ENCODE measurements around the gene PCDHGA10.
"Not testable (repeated sequence)": the region's sequence is repeated elsewhere in the genome, so short reads cannot be mapped to it uniquely, and the experiment has no call there.

PCDHGA10 gene

DNA sequence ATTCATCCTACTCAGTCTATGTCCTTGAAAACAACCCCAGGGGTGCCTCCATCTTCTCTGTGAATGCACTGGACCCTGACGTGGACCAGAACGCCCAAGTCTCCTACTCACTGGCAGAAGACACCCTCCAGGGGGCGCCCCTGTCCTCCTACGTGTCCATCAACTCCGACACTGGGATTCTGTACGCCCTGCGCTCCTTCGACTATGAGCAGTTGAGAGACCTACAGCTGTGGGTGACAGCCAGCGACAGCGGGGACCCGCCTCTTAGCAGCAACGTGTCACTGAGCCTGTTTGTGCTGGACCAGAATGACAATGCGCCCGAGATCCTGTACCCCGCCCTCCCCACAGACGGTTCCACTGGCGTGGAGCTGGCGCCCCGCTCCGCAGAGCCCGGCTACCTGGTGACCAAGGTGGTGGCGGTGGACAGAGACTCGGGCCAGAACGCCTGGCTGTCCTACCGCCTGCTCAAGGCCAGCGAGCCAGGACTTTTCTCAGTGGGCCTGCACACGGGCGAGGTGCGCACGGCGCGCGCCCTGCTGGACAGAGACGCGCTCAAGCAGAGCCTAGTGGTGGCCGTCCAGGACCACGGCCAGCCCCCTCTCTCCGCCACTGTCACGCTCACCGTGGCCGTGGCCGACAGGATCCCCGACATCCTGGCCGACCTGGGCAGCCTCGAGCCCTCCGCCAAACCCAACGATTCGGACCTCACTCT is 37.2 kb upstream of the PCDHGA10 start:
- not testable (repeated sequence) for H3K36me3 ChIP-seq (ENCODE audit: control insufficient read depth in 5 of 5, insufficient read depth in 5 of 5, low read length in 5 of 5); H3K9ac ChIP-seq (ENCODE audit: low read length in 5 of 5); H3K27ac ChIP-seq (ENCODE audit: low read depth, low read length); H3K4me1 ChIP-seq (ENCODE audit: control insufficient read depth in 5 of 5, insufficient read depth in 5 of 5, low read length in 5 of 5)
- H3K27me3 ChIP-seq (ENCODE audit: control insufficient read depth in 5 of 5, insufficient read depth in 4 of 5, low read length in 5 of 5) = peaks cover 0 to 11% (median 9%) of the 10 kb centered on the region in 5 donors
- peaks cover 52 to 73% (median 70%) of the 10 kb centered on the region in 5 donors for H3K9me3 ChIP-seq (ENCODE audit: control insufficient read depth in 5 of 5, low read length in 5 of 5)
- peak overlapping the region; percentile 29 to 59 (median 49) for H3K4me3 ChIP-seq (ENCODE audit: low read depth in 1 of 5, low read length in 5 of 5)

DNA sequence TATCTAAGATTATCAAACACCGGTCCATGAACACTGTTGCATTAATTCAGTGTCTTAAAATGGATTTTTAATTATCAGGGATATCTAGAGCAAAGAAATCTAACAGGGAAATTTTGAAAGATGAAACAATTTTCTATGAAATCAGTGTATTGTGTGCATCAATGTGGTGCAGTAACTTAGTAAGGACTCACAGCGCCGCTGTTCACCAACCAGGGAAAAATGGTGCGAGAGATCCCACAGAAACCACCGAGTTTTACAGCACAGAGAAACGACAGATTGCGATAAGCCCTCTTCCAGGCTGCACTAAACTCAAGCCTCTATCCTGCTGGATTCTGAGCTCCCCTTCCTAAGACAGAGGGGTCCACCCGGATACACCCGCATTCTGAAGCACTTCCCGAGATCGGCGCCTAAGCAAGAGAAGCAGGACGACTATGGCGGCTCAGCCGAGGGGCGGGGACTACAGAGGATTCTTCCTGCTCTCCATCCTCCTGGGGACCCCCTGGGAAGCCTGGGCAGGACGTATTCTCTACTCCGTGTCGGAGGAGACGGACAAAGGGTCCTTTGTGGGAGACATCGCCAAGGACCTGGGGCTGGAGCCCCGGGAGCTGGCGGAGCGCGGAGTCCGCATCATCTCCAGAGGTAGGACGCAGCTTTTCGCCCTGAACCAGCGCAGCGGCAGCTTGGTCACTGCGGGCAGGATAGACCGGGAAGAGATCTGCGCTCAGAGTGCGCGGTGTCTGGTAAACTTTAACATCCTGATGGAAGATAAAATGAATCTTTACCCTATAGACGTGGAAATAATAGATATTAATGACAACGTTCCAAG is 30.1 kb upstream of the PCDHGA10 start, which contains the start of gene PCDHGA7:
Gene PCDHGA7, plus strand, starts transcription at position 274 of the 826 bp plus-strand sequence. Its CDS starts 158 bp downstream, at position 432.
- peak within 1 kb of the TSS; percentile 51 to 78 (median 64) for H3K4me3 ChIP-seq (ENCODE audit: low read depth in 1 of 5, low read length in 5 of 5)
- H3K9me3 ChIP-seq (ENCODE audit: control insufficient read depth in 5 of 5, low read length in 5 of 5) = peaks cover 33 to 71% (median 64%) of the 10 kb centered on the region in 5 donors
- H3K4me1 ChIP-seq (ENCODE audit: control insufficient read depth in 5 of 5, insufficient read depth in 5 of 5, low read length in 5 of 5) = peaks cover 0 to 4% (median 0%) of the 10 kb centered on the region in 5 donors
- no peak within 1 kb of the TSS for H3K27ac ChIP-seq (ENCODE audit: low read depth, low read length)
- H3K36me3 ChIP-seq (ENCODE audit: control insufficient read depth in 5 of 5, insufficient read depth in 5 of 5, low read length in 5 of 5) = no peaks in the 10 kb centered on the region
- H3K9ac ChIP-seq (ENCODE audit: low read length in 5 of 5) = no peak within 1 kb of the TSS
- H3K27me3 ChIP-seq (ENCODE audit: control insufficient read depth in 5 of 5, insufficient read depth in 4 of 5, low read length in 5 of 5) = peaks cover 0 to 11% (median 0%) of the 10 kb centered on the region in 5 donors

DNA sequence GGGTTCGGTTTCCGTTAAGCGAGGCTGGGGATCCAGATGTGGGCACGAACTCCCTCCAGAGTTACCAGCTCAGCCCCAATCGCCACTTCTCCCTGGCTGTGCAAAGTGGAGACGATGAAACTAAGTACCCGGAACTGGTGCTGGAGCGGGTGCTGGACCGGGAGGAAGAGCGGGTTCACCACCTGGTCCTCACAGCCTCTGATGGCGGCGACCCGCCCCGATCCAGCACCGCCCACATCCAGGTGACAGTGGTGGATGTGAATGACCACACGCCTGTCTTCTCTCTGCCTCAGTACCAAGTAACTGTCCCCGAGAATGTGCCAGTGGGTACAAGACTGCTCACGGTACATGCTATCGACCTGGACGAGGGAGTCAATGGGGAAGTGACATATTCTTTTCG is 29.4 kb upstream of the PCDHGA10 start:
- Histone ChIP-seq H3K4me3 (ENCODE audit: low read depth in 1 of 5, low read length in 5 of 5) (peak overlapping the region in 4 of 5 donors; percentile 51 to 65 (median 62)), H3K9me3 (ENCODE audit: control insufficient read depth in 5 of 5, low read length in 5 of 5) (peaks cover 34 to 69% (median 65%) of the 10 kb centered on the region in 5 donors), H3K27ac (ENCODE audit: low read depth, low read length) (no peak overlapping the region), H3K27me3 (ENCODE audit: control insufficient read depth in 5 of 5, insufficient read depth in 4 of 5, low read length in 5 of 5) (peaks cover 0 to 11% (median 0%) of the 10 kb centered on the region in 5 donors), H3K36me3 (ENCODE audit: control insufficient read depth in 5 of 5, insufficient read depth in 5 of 5, low read length in 5 of 5) (no peaks in the 10 kb centered on the region), H3K4me1 (ENCODE audit: control insufficient read depth in 5 of 5, insufficient read depth in 5 of 5, low read length in 5 of 5) (peaks cover 0 to 4% (median 0%) of the 10 kb centered on the region in 5 donors), H3K9ac (ENCODE audit: low read length in 5 of 5) (no peak overlapping the region)

DNA sequence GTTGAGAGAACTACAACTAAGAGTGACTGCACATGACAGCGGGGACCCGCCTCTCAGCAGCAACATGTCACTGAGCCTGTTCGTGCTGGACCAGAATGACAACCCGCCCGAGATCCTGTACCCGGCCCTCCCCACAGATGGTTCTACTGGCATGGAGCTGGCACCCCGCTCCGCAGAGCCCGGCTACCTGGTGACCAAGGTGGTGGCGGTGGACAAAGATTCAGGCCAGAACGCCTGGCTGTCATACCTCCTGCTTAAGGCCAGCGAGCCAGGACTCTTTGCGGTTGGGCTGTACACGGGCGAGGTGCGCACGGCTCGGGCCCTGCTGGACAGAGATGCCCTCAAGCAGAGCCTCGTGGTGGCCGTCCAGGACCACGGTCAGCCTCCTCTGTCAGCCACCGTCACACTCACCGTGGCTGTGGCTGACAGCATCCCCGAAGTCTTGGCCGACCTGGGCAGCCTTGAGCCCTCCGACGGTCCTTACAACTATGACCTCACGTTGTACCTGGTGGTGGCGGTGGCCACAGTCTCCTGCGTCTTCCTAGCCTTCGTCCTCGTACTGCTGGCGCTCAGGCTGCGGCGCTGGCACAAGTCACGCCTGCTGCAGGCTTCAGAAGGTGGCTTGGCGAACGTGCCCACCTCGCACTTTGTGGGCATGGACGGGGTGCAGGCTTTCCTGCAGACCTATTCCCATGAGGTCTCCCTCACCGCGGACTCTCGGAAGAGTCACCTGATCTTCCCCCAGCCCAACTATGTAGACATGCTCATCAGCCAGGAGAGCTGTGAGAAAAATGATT is 28.1 kb upstream of the PCDHGA10 start:
- H3K4me3 ChIP-seq (ENCODE audit: low read depth in 1 of 5, low read length in 5 of 5) = peak overlapping the region in 4 of 5 donors; percentile 23 to 64 (median 42)
- peaks cover 35 to 78% (median 74%) of the 10 kb centered on the region in 5 donors for H3K9me3 ChIP-seq (ENCODE audit: control insufficient read depth in 5 of 5, low read length in 5 of 5)

GRCh38 chr5:141387557-141388311 is 25.1 kb upstream of the PCDHGA10 start, which contains the start of gene PCDHGB4:
TSS of gene PCDHGB4 (plus strand) at chr5:141387698. CDS start at chr5:141387885, 187 bp downstream.
- not testable (repeated sequence) for H3K36me3 ChIP-seq (ENCODE audit: control insufficient read depth in 5 of 5, insufficient read depth in 5 of 5, low read length in 5 of 5); H3K27ac ChIP-seq (ENCODE audit: low read depth, low read length); H3K9ac ChIP-seq (ENCODE audit: low read length in 5 of 5); H3K4me1 ChIP-seq (ENCODE audit: control insufficient read depth in 5 of 5, insufficient read depth in 5 of 5, low read length in 5 of 5)
- H3K27me3 ChIP-seq (ENCODE audit: control insufficient read depth in 5 of 5, insufficient read depth in 4 of 5, low read length in 5 of 5) = peaks cover 0 to 14% (median 0%) of the 10 kb centered on the region in 5 donors
- peaks cover 34 to 88% (median 69%) of the 10 kb centered on the region in 5 donors for H3K9me3 ChIP-seq (ENCODE audit: control insufficient read depth in 5 of 5, low read length in 5 of 5)
- H3K4me3 ChIP-seq (ENCODE audit: low read depth in 1 of 5, low read length in 5 of 5) = peak within 1 kb of the TSS; percentile 0 to 52 (median 50)

More for the DNA sequence above, 28.1 kb upstream of the PCDHGA10 start:
- H3K4me1 ChIP-seq (ENCODE audit: control insufficient read depth in 5 of 5, insufficient read depth in 5 of 5, low read length in 5 of 5) = peaks cover 0 to 4% (median 0%) of the 10 kb centered on the region in 5 donors
- H3K9ac ChIP-seq (ENCODE audit: low read length in 5 of 5) = no peak overlapping the region
- H3K27me3 ChIP-seq (ENCODE audit: control insufficient read depth in 5 of 5, insufficient read depth in 4 of 5, low read length in 5 of 5) = peaks cover 0 to 11% (median 0%) of the 10 kb centered on the region in 5 donors
- no peaks in the 10 kb centered on the region for H3K36me3 ChIP-seq (ENCODE audit: control insufficient read depth in 5 of 5, insufficient read depth in 5 of 5, low read length in 5 of 5)
- H3K27ac ChIP-seq (ENCODE audit: low read depth, low read length) = no peak overlapping the region

- Histone ChIP-seq H3K9me3 (ENCODE audit: control insufficient read depth in 5 of 5, low read length in 5 of 5) (peaks cover 31 to 88% (median 68%) of the 10 kb centered on the region in 5 donors), H3K4me3 (ENCODE audit: low read depth in 1 of 5, low read length in 5 of 5) (peak overlapping the region in 4 of 5 donors; percentile 29 to 52 (median 49)), H3K4me1 (ENCODE audit: control insufficient read depth in 5 of 5, insufficient read depth in 5 of 5, low read length in 5 of 5) (no peaks in the 10 kb centered on the region), H3K27ac (ENCODE audit: low read depth, low read length) (no peak overlapping the region), H3K36me3 (ENCODE audit: control insufficient read depth in 5 of 5, insufficient read depth in 5 of 5, low read length in 5 of 5) (no peaks in the 10 kb centered on the region), H3K27me3 (ENCODE audit: control insufficient read depth in 5 of 5, insufficient read depth in 4 of 5, low read length in 5 of 5) (peaks cover 0 to 14% (median 0%) of the 10 kb centered on the region in 5 donors), H3K9ac (ENCODE audit: low read length in 5 of 5) (no peak overlapping the region)
Measured at GRCh38 chr5:141388661-141389060, 24.1 kb upstream of the PCDHGA10 start.

DNA sequence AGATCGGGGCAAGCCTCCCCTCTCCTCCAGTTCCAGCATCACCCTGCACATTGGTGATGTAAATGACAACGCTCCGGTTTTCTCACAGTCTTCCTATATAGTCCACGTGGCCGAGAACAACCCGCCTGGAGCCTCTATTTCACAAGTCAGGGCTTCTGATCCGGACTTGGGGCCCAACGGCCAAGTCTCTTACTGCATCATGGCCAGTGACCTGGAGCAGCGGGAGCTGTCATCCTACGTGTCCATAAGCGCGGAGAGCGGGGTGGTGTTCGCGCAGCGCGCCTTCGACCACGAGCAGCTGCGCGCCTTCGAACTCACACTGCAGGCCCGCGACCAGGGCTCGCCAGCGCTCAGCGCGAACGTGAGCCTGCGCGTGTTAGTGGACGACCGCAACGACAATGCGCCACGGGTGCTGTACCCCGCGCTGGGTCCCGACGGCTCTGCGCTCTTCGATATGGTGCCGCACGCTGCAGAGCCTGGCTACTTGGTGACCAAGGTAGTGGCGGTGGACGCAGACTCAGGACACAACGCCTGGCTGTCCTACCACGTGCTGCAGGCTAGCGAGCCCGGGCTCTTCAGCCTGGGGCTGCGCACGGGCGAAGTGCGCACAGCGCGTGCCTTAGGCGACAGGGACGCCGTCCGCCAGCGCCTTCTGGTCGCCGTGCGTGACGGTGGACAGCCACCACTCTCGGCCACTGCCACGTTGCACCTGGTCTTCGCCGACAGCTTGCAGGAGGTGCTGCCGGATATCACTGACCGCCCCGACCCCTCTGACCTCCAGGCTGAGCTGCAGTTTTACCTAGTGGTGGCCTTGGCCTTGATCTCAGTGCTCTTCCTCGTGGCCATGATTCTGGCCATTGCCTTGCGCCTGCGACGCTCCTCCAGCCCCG is 23.4 kb upstream of the PCDHGA10 start:
- Histone ChIP-seq H3K4me3 (ENCODE audit: low read depth in 1 of 5, low read length in 5 of 5) (peak overlapping the region; percentile 41 to 52 (median 50)), H3K27me3 (ENCODE audit: control insufficient read depth in 5 of 5, insufficient read depth in 4 of 5, low read length in 5 of 5) (peaks cover 0 to 13% (median 0%) of the 10 kb centered on the region in 5 donors), H3K36me3 (ENCODE audit: control insufficient read depth in 5 of 5, insufficient read depth in 5 of 5, low read length in 5 of 5) (no peaks in the 10 kb centered on the region), H3K27ac (ENCODE audit: low read depth, low read length) (no peak overlapping the region), H3K9ac (ENCODE audit: low read length in 5 of 5) (no peak overlapping the region), H3K4me1 (ENCODE audit: control insufficient read depth in 5 of 5, insufficient read depth in 5 of 5, low read length in 5 of 5) (no peaks in the 10 kb centered on the region), H3K9me3 (ENCODE audit: control insufficient read depth in 5 of 5, low read length in 5 of 5) (peaks cover 32 to 88% (median 71%) of the 10 kb centered on the region in 5 donors)

- H3K9me3 ChIP-seq (ENCODE audit: control insufficient read depth in 5 of 5, low read length in 5 of 5) = peaks cover 32 to 75% (median 57%) of the 10 kb centered on the region in 5 donors
- H3K27me3 ChIP-seq (ENCODE audit: control insufficient read depth in 5 of 5, insufficient read depth in 4 of 5, low read length in 5 of 5) = peaks cover 0 to 10% (median 4%) of the 10 kb centered on the region in 5 donors
- H3K4me1 ChIP-seq (ENCODE audit: control insufficient read depth in 5 of 5, insufficient read depth in 5 of 5, low read length in 5 of 5) = no peaks in the 10 kb centered on the region
- no peak within 1 kb of the TSS for H3K9ac ChIP-seq (ENCODE audit: low read length in 5 of 5)
- H3K27ac ChIP-seq (ENCODE audit: low read depth, low read length) = no peak within 1 kb of the TSS
- H3K4me3 ChIP-seq (ENCODE audit: low read depth in 1 of 5, low read length in 5 of 5) = peak within 1 kb of the TSS in 4 of 5 donors; percentile 17 to 52 (median 22)
- no peaks in the 10 kb centered on the region for H3K36me3 ChIP-seq (ENCODE audit: control insufficient read depth in 5 of 5, insufficient read depth in 5 of 5, low read length in 5 of 5)
Measured at GRCh38 chr5:141392429-141393198, 20.2 kb upstream of the PCDHGA10 start, which contains the start of gene PCDHGA8. TSS of gene PCDHGA8 (plus strand) at chr5:141392633. CDS start at chr5:141392814, 181 bp downstream.
